ENCODE results near the gene XRRA1.

XRRA1 gene

GRCh38 chr11:74950374-74950969, 1.6 kb upstream of the XRRA1 start:
- no peak for DNase-seq

- DNase-seq: no peak
Measured at GRCh38 chr11:74949753-74950137, 854 bp upstream of the XRRA1 start.

GRCh38 chr11:74948546-74948897, 369 bp downstream of the XRRA1 start:
- peak in 1 of 2 donors; percentile 7 for DNase-seq

- no peak for DNase-seq
Measured at GRCh38 chr11:74942073-74942759, 6.7 kb downstream of the XRRA1 start.

- DNase-seq: no peak
Measured at GRCh38 chr11:74941492-74941891, 7.4 kb downstream of the XRRA1 start.

GRCh38 chr11:74937696-74938475, 11.0 kb downstream of the XRRA1 start:
- no peak for DNase-seq

- DNase-seq: no peak
Measured at GRCh38 chr11:74936976-74937375, 11.9 kb downstream of the XRRA1 start.

- DNase-seq: no peak
Measured at GRCh38 chr11:74936087-74936486, 12.8 kb downstream of the XRRA1 start.

- no peak for DNase-seq
Measured at GRCh38 chr11:74935285-74935684, 13.6 kb downstream of the XRRA1 start.

GRCh38 chr11:74933765-74934164, 15.1 kb downstream of the XRRA1 start:
- no peak for DNase-seq

- DNase-seq: no peak
Measured at GRCh38 chr11:74932797-74933196, 16.1 kb downstream of the XRRA1 start.

- no peak for DNase-seq
Measured at GRCh38 chr11:74932169-74932568, 16.7 kb downstream of the XRRA1 start.

GRCh38 chr11:74929431-74930363, 19.2 kb downstream of the XRRA1 start:
- DNase-seq: peak; percentile 81 to 87

GRCh38 chr11:74927496-74927895, 21.4 kb downstream of the XRRA1 start:
- DNase-seq: no peak

- DNase-seq: no peak
Measured at GRCh38 chr11:74926304-74927030, 22.4 kb downstream of the XRRA1 start.

- DNase-seq: no peak
Measured at GRCh38 chr11:74925281-74925680, 23.6 kb downstream of the XRRA1 start.

- no peak for DNase-seq
Measured at GRCh38 chr11:74923125-74923524, 25.8 kb downstream of the XRRA1 start.

- no peak for DNase-seq
Measured at GRCh38 chr11:74909812-74910211, 39.1 kb downstream of the XRRA1 start.

- no peak for DNase-seq
Measured at GRCh38 chr11:74909385-74909784, 39.5 kb downstream of the XRRA1 start.

GRCh38 chr11:74905326-74905725, 43.6 kb downstream of the XRRA1 start:
- DNase-seq: no peak

GRCh38 chr11:74902342-74902741, 46.5 kb downstream of the XRRA1 start:
- no peak for DNase-seq

GRCh38 chr11:74896311-74896710, 52.6 kb downstream of the XRRA1 start:
- DNase-seq: no peak

Measured in inflammatory macrophage (primary cell).